Rectal smooth muscle tissue (tissue), 1 donor: Measurements from ENCODE around the gene KIF16B.
"Not testable (repeated sequence)": the region's sequence is repeated elsewhere in the genome, so short reads cannot be mapped to it uniquely, and the experiment has no call there.

ENCODE experiments used
- H3K27ac ChIP-seq: one replicate; pipeline ENCODE4 v1.7.0; 2013; ENCODE audit warnings: low read depth, low read length, inconsistent platforms
- H3K27me3 ChIP-seq: one replicate; pipeline ENCODE4 v1.7.0; 2013; ENCODE audit warnings: low read length; ENCODE audit not compliant: control insufficient read depth, insufficient read depth
- H3K36me3 ChIP-seq: one replicate; pipeline ENCODE4 v1.7.0; 2013; ENCODE audit warnings: low read length; ENCODE audit not compliant: control insufficient read depth, insufficient read depth
- H3K4me1 ChIP-seq: one replicate; pipeline ENCODE4 v1.7.0; 2013; ENCODE audit warnings: low read length; ENCODE audit not compliant: control insufficient read depth, insufficient read depth
- H3K4me3 ChIP-seq: one replicate; pipeline ENCODE4 v1.7.0; 2013; ENCODE audit warnings: low read length
- H3K9ac ChIP-seq: one replicate; pipeline ENCODE4 v1.7.0; 2013; ENCODE audit warnings: low read length

The KIF16B gene

DNA sequence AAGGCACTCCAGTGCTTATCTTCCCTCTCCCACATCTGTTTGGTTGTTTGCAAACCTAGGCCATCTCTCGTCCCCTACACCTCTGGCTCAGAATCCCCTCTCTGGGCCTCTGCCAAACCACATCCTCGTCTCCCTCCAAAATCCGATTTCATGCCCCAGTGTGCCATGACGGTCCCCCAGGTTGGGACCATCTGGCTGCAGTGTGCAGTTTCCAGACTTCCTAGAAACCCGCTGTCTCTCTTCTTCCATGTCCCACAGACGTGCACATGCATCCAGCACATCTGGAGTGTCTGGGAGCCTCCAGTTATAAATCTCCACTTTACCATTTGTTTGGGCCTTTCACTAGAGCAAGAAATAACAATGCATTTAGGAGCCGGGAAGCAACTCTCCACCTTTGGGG is 316.2 kb downstream of the KIF16B start:
- H3K4me1 ChIP-seq: no peaks in the 10 kb centered on the region
- no peak overlapping the region for H3K4me3 ChIP-seq
- no peaks in the 10 kb centered on the region for H3K36me3 ChIP-seq
- no peak overlapping the region for H3K9ac ChIP-seq
- no peaks in the 10 kb centered on the region for H3K27me3 ChIP-seq
- no peak overlapping the region for H3K27ac ChIP-seq

DNA sequence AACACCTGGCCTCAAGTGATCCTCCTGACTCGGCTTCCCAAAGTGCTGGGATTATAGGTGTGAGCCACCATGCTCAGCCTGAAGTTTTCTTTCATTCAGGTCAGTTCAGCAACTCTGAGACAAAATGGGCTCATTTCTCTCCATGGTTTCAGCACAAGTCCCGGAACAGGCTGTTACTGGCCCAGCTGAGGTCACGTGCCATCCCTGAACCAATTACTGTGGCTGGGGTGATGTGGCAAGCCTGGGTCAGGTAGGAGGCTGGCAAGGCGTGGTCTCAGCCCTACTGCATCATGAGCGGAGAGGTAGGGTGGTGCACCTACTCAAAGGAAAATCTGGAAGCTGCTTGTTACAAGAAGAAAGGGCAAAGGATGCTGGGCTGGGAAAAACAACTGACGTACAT is 326.4 kb downstream of the KIF16B start:
- no peaks in the 10 kb centered on the region for H3K4me1 ChIP-seq
- no peaks in the 10 kb centered on the region for H3K36me3 ChIP-seq
- no peaks in the 10 kb centered on the region for H3K27me3 ChIP-seq
- no peak overlapping the region for H3K9ac ChIP-seq
- no peak overlapping the region for H3K4me3 ChIP-seq
- H3K27ac ChIP-seq: no peak overlapping the region

DNA sequence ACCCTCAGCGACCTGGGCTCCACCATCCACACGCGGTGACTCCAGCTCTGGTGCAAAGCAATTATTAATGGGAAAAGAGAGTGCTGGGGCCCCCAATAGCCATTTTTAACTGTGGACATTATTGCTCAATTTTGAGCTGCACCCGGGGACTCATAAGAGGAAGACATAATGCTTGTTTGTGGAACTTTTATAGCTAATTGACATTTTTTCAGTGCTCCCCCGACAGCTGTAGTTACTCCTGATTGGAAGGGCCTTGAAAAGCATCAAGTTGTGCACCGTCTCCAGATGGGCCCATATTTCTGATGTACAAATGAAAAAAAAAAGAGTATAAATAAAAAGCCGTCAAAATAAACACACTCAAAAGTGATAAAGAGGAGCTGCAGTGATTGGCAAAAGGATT is 327.0 kb downstream of the KIF16B start:
- no peak overlapping the region for H3K27ac ChIP-seq
- H3K9ac ChIP-seq: no peak overlapping the region
- H3K4me3 ChIP-seq: no peak overlapping the region
- no peaks in the 10 kb centered on the region for H3K27me3 ChIP-seq
- H3K36me3 ChIP-seq: no peaks in the 10 kb centered on the region
- no peaks in the 10 kb centered on the region for H3K4me1 ChIP-seq

DNA sequence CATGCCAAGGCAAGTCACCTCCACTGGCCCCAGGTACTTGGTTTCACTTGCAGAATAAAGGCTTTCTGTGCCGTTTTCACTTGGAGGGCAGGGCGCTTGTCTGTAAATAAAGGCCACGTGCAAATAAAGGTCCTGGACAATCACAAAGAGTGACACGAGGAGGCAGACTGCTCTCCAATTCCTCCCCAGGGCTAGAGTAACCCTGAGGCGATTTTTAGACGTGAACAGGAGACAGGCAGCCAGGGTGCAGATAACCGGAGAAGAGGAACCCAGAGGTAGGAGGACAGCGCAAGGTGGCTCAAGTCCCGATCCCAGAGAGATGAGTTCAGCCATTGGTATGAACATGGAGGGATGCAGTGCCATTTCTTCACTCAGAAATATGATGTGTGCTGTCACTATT is 327.4 kb downstream of the KIF16B start:
- Histone ChIP-seq H3K9ac (no peak overlapping the region), H3K36me3 (no peaks in the 10 kb centered on the region), H3K4me3 (no peak overlapping the region), H3K27me3 (no peaks in the 10 kb centered on the region), H3K27ac (no peak overlapping the region), H3K4me1 (no peaks in the 10 kb centered on the region)

DNA sequence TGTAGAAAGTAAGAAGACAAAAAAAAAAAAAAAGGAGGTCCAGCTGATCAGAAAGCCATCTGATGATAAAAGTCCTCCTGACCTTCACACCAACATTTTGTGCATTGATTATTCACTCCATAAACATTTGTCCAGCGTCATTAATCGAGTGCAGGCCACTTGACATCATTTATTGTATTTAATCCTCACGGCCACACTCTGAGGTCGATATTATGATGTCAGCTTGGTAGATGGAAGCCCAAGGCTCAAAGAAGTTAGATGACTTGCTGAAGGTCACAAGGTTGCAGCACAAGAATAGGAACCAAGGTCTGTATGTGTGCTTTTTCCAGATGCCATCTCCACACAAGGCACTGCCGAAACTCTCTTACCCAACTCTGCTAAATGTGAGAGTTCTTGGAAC is 328.4 kb downstream of the KIF16B start:
- no peak overlapping the region for H3K9ac ChIP-seq
- no peaks in the 10 kb centered on the region for H3K4me1 ChIP-seq
- no peaks in the 10 kb centered on the region for H3K27me3 ChIP-seq
- H3K36me3 ChIP-seq: no peaks in the 10 kb centered on the region
- H3K27ac ChIP-seq: no peak overlapping the region
- H3K4me3 ChIP-seq: no peak overlapping the region

DNA sequence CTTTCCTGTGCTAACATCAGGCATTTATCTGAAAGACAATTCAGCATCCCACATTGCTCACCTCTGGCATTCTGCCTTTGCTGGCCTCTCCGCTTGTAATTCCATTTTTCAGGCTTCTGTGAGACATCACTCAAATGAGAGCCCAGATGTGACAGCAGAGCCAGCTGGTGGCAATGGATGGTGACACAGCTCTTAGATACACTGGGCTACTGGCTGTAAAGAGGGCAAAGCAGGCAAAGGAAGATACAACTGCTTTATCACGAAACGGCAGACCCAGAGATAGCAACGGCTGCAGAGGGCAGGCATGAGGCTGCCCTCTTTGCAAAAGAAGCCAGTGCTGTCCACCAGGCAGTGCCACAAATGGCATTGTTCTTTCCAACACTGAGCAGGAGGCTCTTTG is 329.8 kb downstream of the KIF16B start:
- H3K27ac ChIP-seq: no peak overlapping the region
- no peak overlapping the region for H3K9ac ChIP-seq
- H3K4me1 ChIP-seq: no peaks in the 10 kb centered on the region
- no peaks in the 10 kb centered on the region for H3K27me3 ChIP-seq
- no peaks in the 10 kb centered on the region for H3K36me3 ChIP-seq
- H3K4me3 ChIP-seq: no peak overlapping the region

DNA sequence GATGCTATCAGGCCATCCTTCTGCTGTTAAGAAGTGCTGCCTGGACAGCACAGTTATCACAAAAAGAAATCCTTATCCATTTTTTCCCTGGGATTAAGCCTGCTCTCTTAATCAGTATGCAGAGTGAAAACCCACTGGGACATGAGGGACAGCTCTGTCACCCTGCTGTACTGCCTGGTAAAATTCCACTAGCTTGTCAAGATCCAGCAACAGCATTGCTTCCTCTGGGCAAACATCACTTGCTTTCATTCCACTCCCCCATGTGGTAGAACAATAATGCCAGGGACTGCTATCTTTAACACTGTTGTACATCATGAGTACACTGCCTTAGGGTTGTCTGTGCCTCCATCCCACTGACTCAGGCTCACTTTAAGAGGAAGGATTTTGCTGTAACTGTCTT is 331.3 kb downstream of the KIF16B start:
- Histone ChIP-seq H3K27me3 (no peaks in the 10 kb centered on the region), H3K4me3 (no peak overlapping the region), H3K27ac (no peak overlapping the region), H3K9ac (no peak overlapping the region), H3K4me1 (no peaks in the 10 kb centered on the region), H3K36me3 (no peaks in the 10 kb centered on the region)

DNA sequence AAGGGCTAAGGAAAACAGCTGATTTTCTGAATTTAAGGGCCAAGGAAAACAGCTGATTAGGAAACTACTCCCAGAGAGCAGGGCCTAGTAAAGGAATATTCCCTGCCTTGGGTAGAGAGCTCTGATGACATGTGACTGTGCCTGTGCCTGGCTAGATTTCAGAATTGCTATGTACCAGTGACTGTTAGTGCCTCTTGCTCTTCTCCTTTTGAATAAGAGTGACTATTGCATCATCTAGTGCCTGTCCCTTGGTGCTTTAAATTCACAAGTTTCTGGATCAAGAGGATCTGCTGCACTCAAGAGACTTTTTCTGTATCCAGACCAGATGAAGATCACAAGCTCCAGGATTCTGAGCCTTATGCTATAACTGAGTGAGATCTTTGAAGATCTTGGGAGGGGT is 332.9 kb downstream of the KIF16B start:
- Histone ChIP-seq H3K27me3 (no peaks in the 10 kb centered on the region), H3K27ac (no peak overlapping the region), H3K9ac (no peak overlapping the region), H3K4me3 (no peak overlapping the region), H3K36me3 (no peaks in the 10 kb centered on the region), H3K4me1 (no peaks in the 10 kb centered on the region)

DNA sequence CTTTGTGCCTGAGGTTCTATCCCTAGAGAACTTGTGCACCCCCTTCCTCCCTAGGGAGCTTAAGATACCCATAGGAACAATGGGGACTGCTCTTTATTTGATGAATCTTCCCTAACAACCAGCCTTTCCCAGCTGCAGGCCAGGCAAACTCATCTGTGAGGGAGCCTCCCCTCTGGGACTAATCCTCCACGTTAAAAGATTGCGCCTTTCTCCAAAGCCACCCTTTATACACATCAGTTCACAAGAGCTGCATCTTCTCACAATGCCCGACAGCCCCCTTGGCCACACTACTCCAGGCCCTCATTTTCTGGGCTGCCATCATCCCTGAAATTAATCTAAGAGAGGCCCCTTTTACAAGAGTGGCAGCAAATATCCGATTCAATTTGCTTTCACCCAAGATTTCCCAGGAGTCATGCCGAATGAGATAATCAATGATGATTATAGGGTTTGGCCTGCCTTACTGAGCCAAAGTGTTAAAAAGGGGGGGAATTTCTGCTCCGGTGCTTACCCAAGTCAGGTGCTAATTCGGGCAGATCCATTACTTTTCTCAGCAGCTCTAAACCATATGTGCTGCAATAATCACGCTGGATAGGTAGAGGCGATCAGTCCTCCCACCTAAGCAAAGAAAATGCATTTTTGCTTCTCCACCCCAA is 336.5 kb downstream of the KIF16B start:
- Histone ChIP-seq H3K27me3 (no peaks in the 10 kb centered on the region), H3K36me3 (no peaks in the 10 kb centered on the region), H3K27ac (no peak overlapping the region), H3K4me1 (no peaks in the 10 kb centered on the region), H3K4me3 (no peak overlapping the region), H3K9ac (no peak overlapping the region)

DNA sequence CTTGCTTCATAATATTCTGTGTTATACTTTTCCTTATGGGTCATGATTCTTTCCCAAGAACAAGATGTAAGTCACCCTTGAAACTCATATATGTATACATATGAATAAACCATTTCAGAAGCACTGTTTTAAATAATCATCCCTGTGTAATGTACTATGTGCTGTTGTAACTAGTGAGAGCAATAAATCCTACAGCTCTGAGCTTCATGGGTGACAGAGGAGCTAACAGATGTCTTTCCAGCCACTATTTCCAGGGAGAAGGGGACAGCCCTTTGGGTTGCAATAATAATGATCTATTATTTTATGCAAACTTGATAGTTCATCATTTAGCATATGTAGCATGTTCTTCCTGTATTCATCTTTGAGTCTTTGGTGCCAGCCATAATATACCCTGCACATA is 342.8 kb downstream of the KIF16B start:
- H3K27ac ChIP-seq: no peak overlapping the region
- H3K36me3 ChIP-seq: no peaks in the 10 kb centered on the region
- H3K27me3 ChIP-seq: no peaks in the 10 kb centered on the region
- H3K4me3 ChIP-seq: no peak overlapping the region
- H3K4me1 ChIP-seq: no peaks in the 10 kb centered on the region
- no peak overlapping the region for H3K9ac ChIP-seq

DNA sequence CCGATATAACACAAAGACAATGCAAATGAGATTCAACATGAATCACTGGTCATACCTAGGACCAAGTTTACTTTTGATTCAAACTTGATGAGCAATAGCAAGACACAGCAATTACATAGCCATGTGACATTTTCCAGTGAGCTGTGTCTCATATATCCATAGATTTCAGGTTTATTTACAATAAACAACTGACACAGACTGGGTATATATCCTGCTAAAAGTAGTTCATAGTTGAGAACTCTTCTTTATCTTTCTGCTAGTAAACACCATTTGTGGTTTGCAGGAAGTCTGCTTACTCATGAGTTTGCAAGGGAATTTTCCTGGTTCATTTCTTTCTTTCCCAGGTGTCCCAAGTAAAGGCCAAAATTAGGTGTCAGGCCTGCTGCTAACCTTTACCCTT is 343.4 kb downstream of the KIF16B start:
- Histone ChIP-seq H3K36me3 (no peaks in the 10 kb centered on the region), H3K4me3 (no peak overlapping the region), H3K9ac (no peak overlapping the region), H3K27me3 (no peaks in the 10 kb centered on the region), H3K4me1 (no peaks in the 10 kb centered on the region), H3K27ac (no peak overlapping the region)

DNA sequence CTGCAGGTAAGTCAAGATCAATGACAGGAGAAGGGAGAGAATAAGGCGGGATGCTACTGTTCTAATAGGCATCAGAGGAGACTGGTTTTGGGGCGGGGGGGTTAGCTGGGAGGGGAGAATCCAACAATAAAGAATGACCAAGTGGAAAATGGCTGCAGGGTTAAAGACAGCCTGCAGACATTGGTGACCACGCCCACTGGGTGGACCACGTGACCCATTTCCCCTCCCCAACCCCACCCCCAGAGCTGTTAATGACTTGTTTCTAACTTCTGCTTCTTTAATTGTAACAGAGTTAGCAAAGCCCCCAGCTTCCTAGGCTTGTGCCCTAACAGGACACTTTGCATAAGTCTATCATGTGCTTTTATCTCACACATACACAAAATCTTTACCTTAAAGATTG is 344.5 kb downstream of the KIF16B start:
- no peak overlapping the region for H3K9ac ChIP-seq
- H3K4me1 ChIP-seq: no peaks in the 10 kb centered on the region
- H3K27me3 ChIP-seq: no peaks in the 10 kb centered on the region
- H3K4me3 ChIP-seq: no peak overlapping the region
- no peaks in the 10 kb centered on the region for H3K36me3 ChIP-seq
- H3K27ac ChIP-seq: no peak overlapping the region

DNA sequence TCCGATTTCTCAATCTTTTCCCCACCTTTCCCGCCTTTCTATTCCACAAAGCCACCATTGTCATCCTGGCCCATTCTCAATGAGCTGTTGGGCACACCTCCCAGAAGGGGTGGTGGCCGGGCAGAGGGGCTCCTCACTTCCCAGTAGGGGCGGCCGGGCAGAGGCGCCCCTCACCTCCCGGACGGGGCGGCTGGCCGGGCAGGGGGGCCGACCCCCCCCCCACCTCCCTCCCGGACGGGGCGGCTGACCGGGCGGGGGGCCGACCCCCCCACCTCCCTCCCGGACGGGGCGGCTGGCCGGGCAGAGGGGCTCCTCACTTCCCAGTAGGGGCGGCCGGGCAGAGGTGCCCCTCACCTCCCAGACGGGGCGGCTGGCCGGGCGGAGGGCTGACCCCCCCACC is 346.3 kb downstream of the KIF16B start:
- not testable (repeated sequence) for H3K27me3 ChIP-seq, H3K27ac ChIP-seq, H3K4me3 ChIP-seq, H3K4me1 ChIP-seq, H3K36me3 ChIP-seq, H3K9ac ChIP-seq
